Bronchial epithelial cell (primary cell): Measurements from ENCODE around the gene GLS. TPM values are rescaled to one million over a fixed set of nuclear protein-coding genes. Genes with fewer than 3 reads are reported as not detected.

Experiments used
- DNase-seq: peaks from one replicate; pipeline ENCODE4 v3.0.0-alpha.2; 2010; ENCODE audit warnings: low read depth
- FAIRE-seq: peaks from 2 replicates; lab custom pipeline; 2011; peaks lifted over from hg19 to GRCh38; lab: Jason Lieb, UNC
- H3K27me3 ChIP-seq: 2 replicates; pipeline ENCODE4 v1.5.1; 2011; ENCODE audit warnings: low read length; ENCODE audit not compliant: control insufficient read depth, insufficient read depth
- H3K36me3 ChIP-seq: 2 replicates; pipeline ENCODE4 v1.5.1; 2011; ENCODE audit warnings: low read length; ENCODE audit not compliant: control insufficient read depth, insufficient read depth
- H3K4me3 ChIP-seq: 2 replicates; pipeline ENCODE4 v1.5.1; 2011; ENCODE audit warnings: mild to moderate bottlenecking, low read depth, low read length, control low read depth
- CTCF ChIP-seq: IDR thresholded peaks from 2 replicates; pipeline ENCODE4 v1.5.1; 2011; ENCODE audit warnings: mild to moderate bottlenecking, moderate library complexity, low read length, control low read depth, inconsistent platforms; ENCODE audit not compliant: insufficient read depth, severe bottlenecking
- total RNA-seq: library from RNA; depleted of rRNA; stranded (reverse); fragments of >200 nt; gene quantifications from 2 replicates; pipeline ENCODE4 v1.2.1, GENCODE V29; 2014

The GLS gene
- total RNA-seq, 1 donor from 2014 or later, result 103 TPM

- TF ChIP-seq CTCF, result no peak
- no peak for DNase-seq
- no peaks in the 10 kb centered on the region for H3K27me3 ChIP-seq
- no peak overlapping the region for H3K4me3 ChIP-seq
- FAIRE-seq, result no peak
- H3K36me3 ChIP-seq, result peaks cover 5% of the 10 kb centered on the region
Measured at GRCh38 chr2:190929919-190930318, 49.3 kb downstream of the GLS start.

- FAIRE-seq, result no peak
- peaks cover 5% of the 10 kb centered on the region for H3K36me3 ChIP-seq
Measured at GRCh38 chr2:190930411-190930810, 49.8 kb downstream of the GLS start.

GRCh38 chr2:190932514-190932913 is 51.9 kb downstream of the GLS start:
- no peak for DNase-seq
- no peak for TF ChIP-seq CTCF
- H3K4me3 ChIP-seq, result no peak overlapping the region
- H3K36me3 ChIP-seq, result peaks cover 2% of the 10 kb centered on the region
- no peak for FAIRE-seq
- H3K27me3 ChIP-seq, result no peaks in the 10 kb centered on the region

More at GRCh38 chr2:190930411-190930810, 49.8 kb downstream of the GLS start:
- Histone ChIP-seq H3K4me3 (no peak overlapping the region), H3K27me3 (no peaks in the 10 kb centered on the region)
- no peak for DNase-seq
- no peak for TF ChIP-seq CTCF

- TF ChIP-seq CTCF, result no peak
- Histone ChIP-seq H3K36me3 (peaks cover 2% of the 10 kb centered on the region), H3K4me3 (no peak overlapping the region), H3K27me3 (no peaks in the 10 kb centered on the region)
- FAIRE-seq (no peak), DNase-seq (no peak)
Measured at GRCh38 chr2:190933361-190933760, 52.7 kb downstream of the GLS start.

GRCh38 chr2:190935054-190935453 is 54.4 kb downstream of the GLS start:
- no peak for TF ChIP-seq CTCF
- H3K36me3 ChIP-seq, result peaks cover under 1% of the 10 kb centered on the region
- no peak overlapping the region for H3K4me3 ChIP-seq
- DNase-seq, result no peak
- FAIRE-seq, result no peak
- no peaks in the 10 kb centered on the region for H3K27me3 ChIP-seq

GRCh38 chr2:190938771-190939335 is 58.2 kb downstream of the GLS start:
- H3K4me3 ChIP-seq, result no peak overlapping the region
- FAIRE-seq, result no peak
- no peak for DNase-seq
- no peak for TF ChIP-seq CTCF
- H3K27me3 ChIP-seq, result no peaks in the 10 kb centered on the region
- no peaks in the 10 kb centered on the region for H3K36me3 ChIP-seq
